Midbrain (tissue), 1 donor: ENCODE data around the gene RMDN3.

Experiments used
- DNase-seq: peaks from one replicate; lab custom pipeline; 2025; lab: John Stamatoyannopoulos, UW

Gene RMDN3

DNA sequence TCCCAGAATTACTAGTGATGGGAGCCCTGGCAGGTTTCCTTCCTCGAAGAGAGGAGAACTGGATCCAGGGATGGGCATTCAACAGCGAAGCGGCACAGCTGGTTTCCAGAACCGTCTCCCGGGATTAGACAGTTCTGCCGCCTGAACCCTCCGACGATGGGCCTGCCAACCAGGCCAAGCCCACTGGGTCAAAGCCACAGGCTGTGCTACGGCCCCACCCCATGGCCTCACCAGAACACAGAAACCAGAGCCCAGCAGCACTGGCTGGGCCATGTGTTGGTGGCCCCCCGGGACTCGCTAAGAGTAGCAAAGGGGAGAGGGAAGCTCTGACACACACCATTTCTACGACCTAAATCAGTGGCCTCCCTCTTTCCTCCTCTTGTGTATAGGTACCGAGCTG lies 17.0 kb upstream of the RMDN3 start:
- DNase-seq = no peak

DNA sequence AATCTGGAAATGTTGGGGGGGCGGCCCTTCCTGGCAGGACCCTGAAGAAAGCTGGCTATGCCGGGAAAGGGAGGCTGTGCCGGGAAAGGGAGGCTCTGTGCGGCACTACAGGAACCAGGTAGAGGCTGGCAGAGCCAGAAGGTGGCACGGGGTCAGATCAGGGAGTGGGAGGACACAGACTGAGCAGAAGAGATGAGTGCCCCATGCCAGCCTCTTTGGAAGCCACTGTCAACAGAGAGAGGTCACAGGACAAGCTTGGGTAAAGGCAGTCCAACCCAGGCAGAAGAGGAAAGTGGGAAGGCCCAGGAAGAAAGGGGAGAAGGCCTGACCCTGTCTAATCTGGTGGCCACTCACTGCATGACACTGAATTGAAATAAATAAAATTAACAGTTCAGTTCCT lies 16.2 kb upstream of the RMDN3 start:
- DNase-seq = no peak

DNA sequence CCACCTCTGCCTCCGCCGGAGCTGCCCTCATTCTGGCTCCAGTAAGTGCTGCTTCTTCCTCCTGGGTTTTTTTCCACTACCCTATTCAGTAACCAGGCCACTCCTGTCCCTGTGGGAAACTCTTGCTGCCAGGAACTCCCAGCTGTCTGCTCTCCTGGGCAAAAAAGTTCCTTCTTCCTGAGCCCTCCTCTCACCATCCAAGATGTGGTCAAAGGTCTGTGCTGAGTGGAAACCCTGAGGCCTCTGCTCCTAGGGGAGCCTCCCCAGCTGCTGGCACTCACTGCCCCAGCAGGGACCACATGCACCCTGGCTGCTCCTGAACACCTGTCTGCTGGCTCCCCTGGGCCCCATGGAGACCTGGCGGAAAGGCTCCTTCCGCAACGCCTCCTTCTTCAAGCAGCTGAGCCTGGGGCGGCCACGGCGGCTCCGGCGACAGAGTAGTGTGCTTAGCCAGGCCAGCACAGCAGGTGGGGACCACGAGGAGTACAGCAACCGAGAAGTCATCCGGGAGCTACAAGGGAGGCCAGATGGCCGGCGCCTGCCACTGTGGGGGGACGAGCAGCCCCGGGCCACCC lies 15.2 kb upstream of the RMDN3 start:
- no peak for DNase-seq

DNA sequence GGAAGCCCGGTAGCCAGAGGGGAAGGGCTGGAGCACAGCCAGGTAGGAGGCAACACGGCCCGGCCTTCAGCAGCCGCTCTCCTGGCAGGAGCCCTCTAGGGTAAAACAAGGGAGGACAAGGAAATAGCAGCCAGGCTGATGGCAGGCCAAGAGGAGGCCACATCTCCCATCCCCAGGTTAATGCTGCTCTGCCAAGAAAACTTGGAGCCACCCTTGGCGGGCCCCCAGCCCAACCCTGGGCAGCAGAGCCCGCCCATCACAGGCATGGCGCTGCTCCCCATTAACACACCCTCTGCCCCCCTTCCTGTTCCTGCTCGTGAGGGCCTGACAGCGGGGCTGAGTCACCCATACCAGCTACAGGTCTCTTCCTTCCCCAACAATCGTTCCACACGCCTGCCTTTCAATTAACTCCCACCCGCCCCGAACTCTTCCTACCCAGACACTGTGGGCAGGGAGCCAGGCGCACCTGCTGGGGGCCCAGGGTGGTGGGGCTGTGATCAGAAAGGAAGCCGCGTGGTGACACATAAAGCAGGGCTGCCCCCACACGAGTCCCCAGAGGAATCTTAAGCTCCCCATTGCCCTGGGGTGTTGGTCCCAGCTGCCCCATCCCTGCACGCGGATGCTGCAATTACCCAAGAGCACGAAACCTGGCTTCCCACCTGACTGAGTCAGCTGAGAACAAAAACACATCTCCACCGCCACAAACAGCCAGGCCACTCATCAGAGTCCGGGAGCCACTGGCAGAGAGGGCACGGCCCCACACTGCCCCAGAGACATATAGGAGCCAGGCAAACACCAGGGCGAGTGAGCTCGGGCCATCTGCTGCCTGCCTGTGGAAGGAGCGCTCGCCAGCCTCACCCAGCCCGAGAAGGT lies 14.5 kb upstream of the RMDN3 start, which contains the start of gene C15orf62:
Gene C15orf62, plus strand, starts transcription at position 707 of the 873 bp plus-strand sequence. CDS start 516 bp downstream, outside the sequence.
- peak; percentile 27 for DNase-seq

DNA sequence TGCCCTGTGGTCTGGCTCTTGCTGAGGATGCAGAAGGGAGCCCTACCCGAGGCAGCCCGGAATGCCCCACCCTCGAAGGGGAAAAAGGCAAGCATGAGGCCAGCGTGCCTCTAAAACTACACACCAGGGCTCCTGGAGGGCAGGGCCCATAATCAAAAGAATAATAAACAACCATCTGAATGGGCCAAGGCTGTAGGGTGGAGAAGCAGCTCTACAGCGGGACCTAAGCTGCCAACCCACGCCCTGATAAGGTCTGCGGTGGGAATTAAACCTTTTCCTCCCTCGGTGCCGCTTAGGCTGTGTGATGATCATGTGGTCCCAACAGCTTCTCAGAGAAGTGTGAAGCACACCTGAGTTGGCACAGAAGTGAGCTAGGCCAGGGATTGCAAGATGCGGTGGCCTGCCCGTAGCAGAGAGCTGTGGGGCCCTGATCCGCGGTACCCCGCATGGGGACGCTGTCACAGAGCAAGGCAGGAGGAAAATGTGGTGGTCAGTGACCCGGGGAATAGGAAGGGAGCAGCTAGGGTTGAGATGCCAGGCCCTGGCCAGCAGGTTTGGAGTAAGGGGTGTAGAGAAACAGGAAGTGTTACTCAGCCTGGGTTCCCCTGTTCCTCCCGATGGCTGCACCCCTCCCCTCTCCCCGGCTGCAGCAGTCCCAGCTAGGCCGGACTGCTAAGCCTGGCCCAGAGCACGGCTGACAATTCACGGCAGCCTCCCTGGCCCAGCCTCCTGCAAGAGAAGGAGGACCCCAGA lies 13.6 kb upstream of the RMDN3 start:
- no peak for DNase-seq

DNA sequence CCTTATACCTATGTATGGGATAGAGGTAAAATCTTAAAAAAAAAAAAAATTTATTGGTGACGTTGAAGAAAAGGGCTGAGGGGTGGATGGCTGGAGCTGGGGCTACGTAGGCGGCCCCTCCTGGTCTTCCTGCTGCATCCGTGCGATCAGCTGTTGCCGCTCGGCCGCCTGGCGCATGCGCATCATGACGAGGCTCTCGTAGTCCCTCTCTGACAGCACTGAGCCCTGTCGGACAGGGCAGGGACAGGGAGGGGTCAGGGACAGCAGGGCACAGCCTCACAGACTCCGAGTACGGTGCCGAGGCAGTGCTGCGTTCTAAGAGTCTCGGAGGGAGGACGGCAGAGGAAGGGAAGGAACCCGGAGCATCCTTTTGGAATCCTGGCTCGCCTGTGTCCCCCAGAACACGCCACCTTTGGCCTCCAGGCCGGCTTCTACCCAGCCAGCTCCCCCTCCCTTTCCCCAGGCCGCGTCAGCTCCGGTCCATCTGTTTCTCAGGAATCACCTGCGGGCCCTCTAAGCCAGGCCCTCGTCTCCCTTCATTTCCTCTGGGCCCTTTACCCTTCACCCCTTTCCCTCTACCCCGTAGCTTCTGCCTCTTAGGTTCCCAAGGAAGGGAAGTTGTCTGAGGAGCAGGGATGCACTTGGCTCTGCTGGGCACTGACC lies 12.9 kb upstream of the RMDN3 start:
- no peak for DNase-seq

DNA sequence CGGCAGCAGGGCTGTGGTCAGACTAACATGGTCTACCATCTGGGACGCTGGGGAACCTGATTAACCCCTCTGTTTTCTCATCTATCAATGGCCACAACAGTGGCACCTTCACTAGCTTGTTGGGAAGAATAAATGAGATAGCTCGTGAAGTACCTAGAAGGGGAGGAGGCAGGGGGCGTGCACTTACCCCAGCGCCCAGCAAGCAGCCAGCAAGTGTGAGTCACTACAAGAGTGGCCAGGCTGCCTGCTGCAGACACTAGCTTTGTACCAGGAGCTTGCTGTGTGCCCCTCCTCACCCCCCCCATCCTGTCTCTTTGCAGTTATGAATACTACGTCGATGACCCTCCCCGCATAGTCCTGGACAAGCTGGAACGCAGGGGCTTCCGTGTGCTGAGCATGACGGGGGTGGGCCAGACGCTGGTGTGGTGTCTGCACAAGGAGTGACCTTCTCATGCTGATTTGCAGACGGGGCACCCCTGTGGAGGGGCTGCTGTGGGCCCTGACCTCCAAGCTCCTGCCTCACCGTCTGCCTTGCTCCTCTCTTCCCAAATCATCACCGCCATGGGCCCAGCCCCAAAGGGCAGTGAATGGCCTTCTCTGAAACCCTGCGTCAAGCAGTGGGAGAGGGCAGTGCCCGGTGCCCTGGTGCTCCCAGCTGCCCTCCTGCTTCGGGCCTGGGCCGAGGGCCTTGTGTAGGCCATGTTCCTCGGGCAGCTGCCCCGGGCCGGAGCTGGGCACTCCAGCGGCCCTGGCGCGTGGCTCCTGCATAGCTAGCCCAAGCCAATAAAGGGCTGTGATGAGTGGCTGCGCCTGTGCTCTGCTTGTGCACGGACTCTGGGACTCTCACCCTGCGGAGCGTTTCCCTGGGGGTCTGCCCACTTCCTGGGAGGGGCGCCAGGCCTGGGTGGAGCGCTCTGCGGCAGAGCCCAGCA lies 12.1 kb upstream of the RMDN3 start:
- DNase-seq = no peak

DNA sequence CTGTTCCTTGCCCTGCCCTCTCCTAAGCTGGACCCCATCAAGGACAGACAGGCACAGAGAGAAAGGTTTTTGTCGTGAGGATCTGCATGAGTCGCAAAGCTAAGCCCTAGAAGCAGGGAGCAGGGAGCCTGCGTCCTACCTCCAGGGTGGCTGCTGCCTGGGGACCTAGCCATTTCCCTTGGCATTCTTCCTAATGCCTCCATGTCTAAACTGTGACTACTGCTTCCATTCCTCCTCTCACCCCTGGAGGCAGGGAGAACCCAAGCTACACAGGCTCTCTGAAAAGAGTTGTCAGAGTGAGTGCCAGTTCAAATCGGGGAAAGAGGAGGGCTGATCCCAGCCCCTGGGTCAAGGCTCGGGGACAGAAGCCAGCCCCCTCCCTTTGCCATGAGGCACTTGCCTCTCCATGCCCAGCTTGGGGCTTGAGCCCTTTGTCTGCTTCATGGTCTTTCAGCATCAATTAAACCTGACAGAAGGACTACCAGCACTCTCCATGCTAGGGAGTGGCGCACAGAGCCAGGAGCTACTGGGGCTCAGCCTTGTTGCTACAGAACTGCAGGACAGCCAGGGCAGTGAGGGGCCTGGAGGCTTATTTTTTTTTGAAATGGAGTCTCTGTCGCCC lies 11.3 kb upstream of the RMDN3 start:
- DNase-seq = no peak

DNA sequence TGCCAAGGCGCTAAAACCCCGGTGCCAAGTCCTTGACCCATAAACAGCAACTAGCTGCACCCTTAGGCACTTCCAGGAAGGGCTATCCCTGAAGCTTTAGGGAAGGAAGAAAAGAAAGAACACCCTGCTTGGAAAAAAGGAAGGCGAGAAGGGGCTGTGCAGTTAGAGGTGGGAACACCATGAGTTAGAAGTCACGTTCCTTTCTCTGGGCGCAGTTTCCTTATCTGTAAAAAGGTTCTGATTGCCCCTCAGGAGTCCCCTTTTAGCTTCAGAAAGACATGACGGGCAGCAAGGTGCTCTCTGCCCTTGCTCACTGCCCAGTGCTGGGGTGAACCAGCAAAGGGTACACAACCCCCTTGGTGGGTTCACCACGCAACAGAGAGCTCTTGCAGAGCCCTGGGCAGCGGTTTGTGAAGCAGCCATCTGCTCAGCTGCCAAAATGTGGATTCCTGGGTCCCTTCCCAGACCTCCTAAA lies 9.6 kb upstream of the RMDN3 start:
- DNase-seq = no peak

DNA sequence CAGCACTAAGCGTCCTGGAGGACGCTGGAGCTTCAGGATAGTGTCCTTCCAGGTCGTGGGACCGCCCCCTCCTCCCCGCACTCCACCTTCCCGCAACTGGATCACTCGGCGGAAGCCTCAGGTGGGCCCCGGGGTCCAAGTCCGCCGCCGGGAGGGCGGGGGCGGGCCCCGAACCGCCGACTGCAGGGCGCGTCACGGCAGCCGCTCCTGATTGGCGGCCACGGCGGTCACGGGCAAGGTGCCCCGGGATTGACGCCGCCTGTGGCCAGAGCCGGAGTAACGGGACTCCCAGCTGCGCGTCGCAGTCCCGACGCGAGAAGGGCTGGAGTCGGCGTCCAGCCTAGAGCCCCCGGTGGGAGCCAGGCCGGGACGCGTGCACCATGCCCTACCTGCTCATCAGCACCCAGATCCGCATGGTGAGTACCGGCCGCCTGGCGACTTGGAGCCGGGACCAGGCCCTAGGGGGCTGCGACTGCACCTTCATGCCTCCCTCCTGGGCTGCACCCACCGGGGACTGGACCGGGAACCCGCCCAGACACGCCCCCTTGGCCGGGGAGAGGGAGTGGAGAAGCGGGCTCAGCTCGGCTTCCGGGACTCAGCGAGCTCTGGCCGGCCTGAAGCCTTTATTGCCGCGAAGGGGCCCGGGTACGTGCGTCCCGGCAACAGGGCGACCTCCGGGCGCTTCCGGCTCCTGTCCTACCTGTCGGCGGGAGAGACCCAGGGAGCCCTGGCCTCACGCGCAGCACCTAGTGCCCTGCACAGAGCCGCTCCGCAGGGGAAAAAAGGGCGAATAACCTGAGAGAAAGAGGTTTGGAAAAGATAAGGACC lies 9.0 kb upstream of the RMDN3 start, which contains the start of gene GCHFR:
Gene GCHFR, plus strand, starts transcription at position 268 of the 828 bp plus-strand sequence. Its CDS starts 113 bp downstream, at position 381.
- DNase-seq = peak; percentile 31

DNA sequence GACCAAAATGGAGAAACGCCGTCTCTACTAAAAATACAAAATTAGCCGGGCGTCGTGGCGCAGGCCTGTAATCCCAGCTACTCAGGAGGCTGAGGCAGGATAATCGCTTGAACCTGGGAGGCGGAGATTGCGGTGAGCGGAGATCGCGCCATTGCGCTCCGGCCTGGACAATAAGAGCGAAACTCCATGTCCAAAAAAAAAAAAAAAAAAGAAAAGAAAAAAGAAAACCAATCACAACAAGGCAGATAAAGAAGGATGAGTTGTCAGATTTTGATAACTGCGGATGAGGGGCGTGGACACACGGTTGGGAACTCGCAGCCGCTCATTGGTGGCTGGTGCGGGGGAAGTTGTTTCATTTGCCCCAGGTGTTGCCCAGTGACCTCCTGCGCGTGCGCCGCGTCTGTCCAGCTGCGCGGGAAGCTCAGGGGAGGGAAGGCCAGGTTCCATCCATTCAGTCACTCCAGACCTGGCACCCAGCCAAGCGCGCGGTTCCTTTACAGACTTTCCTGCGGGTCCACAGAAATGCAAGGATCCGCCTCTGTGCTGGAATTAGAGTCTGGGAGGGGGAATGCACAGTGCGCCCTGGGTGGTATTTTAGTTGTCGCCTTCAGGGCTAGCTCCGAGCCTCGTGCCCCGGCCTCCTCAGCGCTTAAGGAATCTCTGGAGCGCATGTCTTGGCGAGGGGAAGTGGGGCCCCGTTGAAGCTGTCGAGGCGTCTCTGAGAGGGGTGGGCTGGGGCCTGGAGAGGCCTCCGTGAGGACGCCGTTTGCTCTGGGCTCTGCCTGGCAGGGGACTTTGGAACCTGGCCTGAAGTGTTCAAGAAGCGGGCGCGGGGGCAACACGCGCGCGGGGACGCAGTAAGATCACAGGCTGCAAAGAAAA lies 8.1 kb upstream of the RMDN3 start:
- DNase-seq = no peak

DNA sequence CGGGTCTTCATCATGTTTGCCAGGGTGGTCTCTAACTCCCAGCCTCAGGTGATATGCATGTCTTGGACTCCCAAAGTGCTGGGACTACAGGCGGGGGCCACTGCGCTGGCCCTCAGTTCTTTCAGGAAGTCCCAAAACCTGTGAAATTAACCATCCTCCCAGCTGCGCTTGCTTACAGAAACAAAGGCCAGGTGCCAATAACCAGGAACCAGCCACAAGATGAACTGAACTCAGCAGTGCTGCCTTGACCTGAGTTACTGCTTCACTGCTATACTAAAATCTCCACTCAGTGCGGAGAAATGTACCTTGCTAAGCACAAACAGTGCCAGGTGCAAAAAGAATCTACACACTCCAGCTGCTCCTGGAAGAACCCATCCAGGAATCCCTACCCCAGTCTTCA lies 4.9 kb upstream of the RMDN3 start:
- DNase-seq = no peak

DNA sequence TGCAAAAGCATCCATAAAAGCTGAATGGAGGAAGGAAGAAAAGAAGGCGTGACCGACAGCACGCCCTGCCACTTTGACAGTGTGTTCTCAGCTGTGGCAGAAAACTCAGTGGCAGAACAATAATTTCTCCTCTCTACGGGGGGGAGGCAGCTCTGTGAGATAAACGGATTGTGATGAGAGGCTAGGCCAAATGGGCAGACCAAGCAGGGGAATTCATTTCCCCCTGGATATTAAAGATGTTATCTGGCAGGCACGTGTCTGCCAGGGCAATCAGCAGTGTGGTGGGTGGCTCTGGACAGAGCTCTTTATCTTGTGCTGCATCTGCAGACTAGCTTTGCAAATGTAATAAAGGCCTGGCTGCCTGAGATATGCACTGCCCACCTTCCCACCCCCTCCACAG lies 1.9 kb upstream of the RMDN3 start:
- DNase-seq = no peak

DNA sequence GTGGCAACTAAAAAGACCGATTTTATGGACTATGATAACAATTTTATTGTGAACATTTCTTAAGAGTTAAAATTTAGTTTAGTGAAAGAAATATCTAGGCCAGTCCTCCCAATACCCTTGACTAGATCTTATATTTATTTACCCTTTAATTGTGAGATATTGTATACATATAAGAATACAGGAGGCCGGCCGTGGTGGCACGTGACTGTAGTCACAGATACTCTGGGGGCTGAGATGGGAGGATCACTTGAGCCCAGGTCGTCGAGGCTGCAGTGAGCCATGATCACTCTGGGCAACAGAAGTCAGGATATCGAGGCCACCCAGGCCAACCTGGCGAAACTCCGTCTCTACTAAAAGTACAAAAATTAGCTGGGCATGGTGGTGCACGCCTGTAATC lies 756 bp upstream of the RMDN3 start:
- DNase-seq = no peak

DNA sequence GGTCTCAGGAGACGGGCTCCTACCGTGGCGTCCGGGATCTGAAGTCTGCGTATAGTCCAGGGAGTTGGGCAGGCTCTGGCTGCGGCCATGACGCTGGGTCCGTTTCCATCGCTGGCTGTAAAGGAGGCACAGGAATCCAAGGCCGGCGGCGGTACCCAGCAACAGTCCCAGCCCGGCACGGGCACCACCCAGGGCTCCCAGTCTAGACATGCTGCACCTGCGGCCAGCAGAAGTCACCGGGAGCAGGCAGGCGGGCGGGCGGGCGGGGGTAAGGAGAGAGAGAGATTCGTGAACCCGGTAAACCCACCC lies 526 bp downstream of the RMDN3 start:
- DNase-seq = no peak

DNA sequence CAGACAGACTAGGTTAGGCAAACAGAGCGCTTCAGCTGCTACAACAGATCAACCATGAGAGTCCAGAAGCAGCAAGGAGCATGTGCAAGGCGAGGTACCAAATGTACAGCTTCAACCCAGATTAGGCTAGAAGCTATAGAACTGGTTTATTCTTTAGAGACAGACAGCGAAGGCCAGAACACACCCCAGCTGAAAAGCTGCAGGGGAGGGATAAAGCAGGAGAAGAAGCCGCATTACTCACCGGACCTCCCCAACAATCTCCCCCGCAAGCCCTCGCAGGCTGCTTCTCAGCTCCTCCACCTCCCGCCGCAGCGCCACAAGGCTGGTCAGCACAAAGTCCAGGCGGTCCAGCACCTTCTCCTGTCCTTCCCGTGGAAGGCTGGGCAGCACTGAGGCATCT lies 3.3 kb downstream of the RMDN3 start:
- no peak for DNase-seq

DNA sequence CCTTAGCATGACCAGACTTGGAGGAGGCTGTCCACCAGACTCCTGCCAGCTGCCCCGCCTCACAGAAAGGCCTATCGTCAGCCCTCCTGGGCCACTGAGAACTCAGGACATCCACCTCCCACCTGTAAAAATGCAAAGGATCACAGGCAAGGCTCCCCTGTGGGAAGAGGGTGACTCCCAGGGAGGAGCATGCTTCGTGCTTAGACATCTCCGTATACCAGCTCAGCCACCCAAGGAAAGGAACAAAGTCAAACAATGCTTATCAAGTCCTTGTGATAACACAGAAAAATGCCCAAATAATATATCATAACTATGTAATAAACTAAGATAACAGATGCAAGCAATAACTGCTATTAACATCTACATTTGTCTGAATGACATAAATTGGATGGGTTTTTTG lies 4.2 kb downstream of the RMDN3 start:
- DNase-seq = no peak

DNA sequence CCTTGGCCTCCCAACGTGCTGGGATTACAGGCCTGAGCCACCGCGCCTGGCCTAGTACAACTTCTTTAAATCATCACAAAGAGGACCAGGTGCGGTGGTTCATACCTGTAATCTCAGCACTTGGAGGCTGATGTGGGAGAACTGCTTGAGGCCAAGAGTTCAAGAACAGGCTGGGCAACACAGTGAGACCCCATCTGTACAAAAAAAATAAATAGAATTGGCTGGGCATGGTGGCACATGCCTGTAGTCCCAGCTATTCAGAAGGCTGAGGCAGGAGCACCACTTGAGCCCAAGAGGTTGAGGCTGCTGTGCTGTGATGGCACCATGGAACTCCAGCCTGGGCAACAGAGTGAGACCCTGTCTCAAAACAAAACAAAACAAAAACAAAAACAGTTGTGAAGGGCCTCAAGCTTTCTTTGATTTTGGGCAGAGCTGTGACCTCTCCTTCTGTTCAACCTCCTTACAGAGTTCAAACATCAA lies 5.9 kb downstream of the RMDN3 start:
- no peak for DNase-seq
